Left lung (tissue), 10 donors: ENCODE results near the gene IDH2. TPM values are rescaled to one million over a fixed set of nuclear protein-coding genes. Genes with fewer than 3 reads are reported as not detected.

Experiments used
- ATAC-seq: fragments of 200-7000 bp; cut with Tn5 transposase; one replicate; pipeline ENCODE4 v1.9.1; 2020; ENCODE audit warnings: moderate library complexity
- DNase-seq, 4 donors: peaks; one replicate each; pipeline ENCODE4 v3.0.0-alpha.2; 2013 to 2020
- H3K27ac ChIP-seq, 2 donors: fragments of 200-600 bp; sonication (generic) in 1 of 2; one replicate each; pipeline versions ENCODE4 v1.5.0 to v1.8.0; 2020 to 2021
- H3K27me3 ChIP-seq, 2 donors: fragments of 200-600 bp; sonication (generic) in 1 of 2; one replicate each; pipeline versions ENCODE4 v1.5.0 to v1.8.0; 2020 to 2021
- H3K36me3 ChIP-seq, 2 donors: fragments of 200-600 bp; sonication (generic) in 1 of 2; one replicate each; pipeline versions ENCODE4 v1.5.0 to v1.8.0; 2020 to 2021
- H3K4me1 ChIP-seq, 2 donors: fragments of 200-600 bp; one replicate each; pipeline ENCODE4 v1.8.0; 2021
- H3K4me3 ChIP-seq, 2 donors: fragments of 200-600 bp; sonication (generic) in 1 of 2; one replicate each; pipeline versions ENCODE4 v1.5.0 to v1.8.0; 2020 to 2021; ENCODE audit warnings: mild to moderate bottlenecking in 1 of 2
- H3K9me3 ChIP-seq, 2 donors: fragments of 200-600 bp; sonication (generic) in 1 of 2; one replicate each; pipeline versions ENCODE4 v1.5.0 to v1.8.0; 2020 to 2021
- CTCF ChIP-seq, 2 donors: fragments of 200-600 bp; sonication (generic) in 1 of 2; IDR thresholded peaks; one replicate each; pipeline versions ENCODE4 v1.5.0 to v1.8.0; 2021; ENCODE audit warnings: antibody characterized with exemption in 2 of 2
- intact Hi-C, 2 donors: fragments of 100-400 bp; cut with DNase I; formaldehyde crosslinking; loops; one replicate each; pipeline versions ENCODE4 v1.11.2 to v1.14.2; 2022
- polyA plus RNA-seq, 6 donors: library from polyadenylated mRNA; unstranded; fragments of 120-200 nt; gene quantifications; one replicate each; pipeline ENCODE4 v1.2.1, GENCODE V29; 2013; ENCODE audit not compliant: insufficient read length in 6 of 6
- total RNA-seq, 2 donors: library from RNA; stranded (reverse); fragmentation: NEBNext Ultra II Directional; extraction: Animal tissue kit (Norgen Biotek cat#: 25700); gene quantifications; one replicate each; pipeline ENCODE4 v1.2.1, GENCODE V29; 2021
- donor health status: DM: no; HTN: yes; CAD: no.
- donor health status: DM: no; HTN: no; CAD: no.

Gene IDH2
- total and polyA plus RNA-seq, 8 donors = 92.7 to 137 (median 119) TPM

DNA sequence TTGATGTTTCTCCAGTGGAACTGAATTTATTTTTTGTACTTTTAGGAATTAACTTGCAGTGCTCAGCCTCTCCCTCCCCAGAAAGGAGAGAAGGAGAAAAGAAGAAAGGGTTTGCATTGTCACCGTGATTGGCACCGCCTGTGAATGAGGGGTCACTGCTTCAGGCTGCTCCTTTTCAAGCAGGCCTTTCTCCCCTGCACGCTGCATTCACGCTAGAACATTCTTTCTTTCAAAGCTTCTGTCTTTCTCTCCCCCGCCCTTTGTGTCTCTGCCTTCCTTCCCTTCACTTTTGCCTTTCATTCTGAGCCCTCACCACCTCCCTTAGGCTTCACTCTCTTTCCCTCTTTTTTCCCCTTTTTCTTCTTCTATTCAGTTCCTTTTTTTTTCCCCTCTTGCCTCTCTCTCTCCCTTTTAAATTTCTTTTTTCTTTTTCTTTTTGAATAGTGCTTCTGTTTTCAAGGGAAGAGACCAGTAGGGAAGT lies 58.7 kb downstream of the IDH2 start:
- no peak overlapping the region for H3K4me3 ChIP-seq
- peaks cover 25 to 91% of the 10 kb centered on the region in 2 donors for H3K4me1 ChIP-seq
- H3K9me3 ChIP-seq = no peaks in the 10 kb centered on the region
- no peaks in the 10 kb centered on the region for H3K27me3 ChIP-seq
- intact Hi-C loops = no loop called here
- H3K36me3 ChIP-seq = peaks cover 0 to 5% of the 10 kb centered on the region in 2 donors
- DNase-seq (no peak), ATAC-seq (no peak)
- TF ChIP-seq CTCF (IDR thresholded peaks at IDR 0.05) = no peak
- peak overlapping the region in 1 of 2 donors; percentile 29 for H3K27ac ChIP-seq

DNA sequence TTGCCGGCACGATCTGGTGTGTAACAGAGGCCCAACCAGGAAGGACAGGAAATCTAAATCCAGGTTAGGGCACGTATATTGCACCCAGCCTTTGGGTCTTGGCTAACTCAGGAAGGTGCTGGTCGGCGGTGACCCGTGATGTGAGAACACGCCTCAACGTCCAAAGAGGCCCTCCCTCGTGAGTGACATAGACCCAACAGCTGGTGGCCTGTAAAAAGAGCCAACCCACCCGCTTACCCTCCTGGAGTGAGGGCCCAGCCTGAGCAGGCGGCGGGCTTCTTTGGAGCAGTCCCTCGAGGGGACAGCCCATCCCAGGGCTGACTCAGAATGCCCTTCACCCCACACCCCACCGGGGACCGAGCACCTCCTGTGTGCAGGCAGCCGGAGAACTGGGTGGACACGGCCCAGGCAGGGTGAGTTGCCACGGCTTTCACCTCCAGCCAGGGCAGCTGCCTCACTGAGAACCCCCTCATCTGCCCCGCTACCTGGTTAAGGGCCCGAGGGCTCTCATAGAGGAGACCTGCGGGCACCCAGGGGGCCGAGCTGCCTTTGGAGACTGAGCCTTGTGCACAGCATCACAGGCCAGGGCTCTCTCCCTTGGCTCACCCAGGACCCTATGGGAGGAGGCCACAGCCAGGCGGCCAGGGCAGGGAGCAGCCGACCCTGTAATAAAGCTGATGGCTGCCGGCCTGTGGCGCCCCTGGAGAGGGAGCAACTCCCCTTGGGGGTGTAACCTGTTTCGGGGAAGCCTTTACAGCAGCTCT lies 59.3 kb downstream of the IDH2 start:
- H3K27ac ChIP-seq = peak overlapping the region in 1 of 2 donors; percentile 29
- TF ChIP-seq CTCF (IDR thresholded peaks at IDR 0.05) = no peak
- no peak overlapping the region for H3K4me3 ChIP-seq
- H3K9me3 ChIP-seq = no peaks in the 10 kb centered on the region
- ATAC-seq (no peak), DNase-seq (no peak)
- H3K27me3 ChIP-seq = no peaks in the 10 kb centered on the region
- intact Hi-C loops = no loop called here
- H3K4me1 ChIP-seq = peaks cover 26 to 91% of the 10 kb centered on the region in 2 donors
- peaks cover 0 to 5% of the 10 kb centered on the region in 2 donors for H3K36me3 ChIP-seq

GRCh38 chr15:90042356-90042755 lies 59.9 kb downstream of the IDH2 start:
- Histone ChIP-seq H3K4me3 (no peak overlapping the region), H3K9me3 (no peaks in the 10 kb centered on the region), H3K27me3 (no peaks in the 10 kb centered on the region), H3K27ac (no peak overlapping the region), H3K36me3 (peaks cover 0 to 5% of the 10 kb centered on the region in 2 donors), H3K4me1 (peaks cover 26 to 91% of the 10 kb centered on the region in 2 donors)
- no peak for ATAC-seq
- intact Hi-C loops = no loop called here
- no peak for TF ChIP-seq CTCF (IDR thresholded peaks at IDR 0.05)
- no peak for DNase-seq

DNA sequence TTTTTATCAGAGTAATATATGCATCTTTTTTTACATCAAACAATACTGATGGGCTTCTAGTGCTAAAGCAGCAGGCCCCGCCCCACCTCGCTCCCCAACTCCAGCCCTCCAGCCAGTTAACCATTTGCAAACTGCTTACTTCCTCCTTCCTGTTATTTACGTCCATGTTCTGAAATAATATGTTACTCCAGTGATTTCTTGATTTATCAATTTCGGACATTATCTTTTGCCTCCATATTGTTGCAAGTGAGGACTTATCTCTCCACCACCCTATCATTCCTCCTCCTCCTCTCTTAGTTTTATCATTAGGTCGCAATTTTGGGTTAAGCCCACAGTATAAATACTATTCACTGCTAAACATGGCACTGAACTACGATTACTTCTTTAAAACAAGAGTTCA lies 61.6 kb downstream of the IDH2 start:
- Histone ChIP-seq H3K27ac (peak overlapping the region in 1 of 2 donors; percentile 92), H3K36me3 (peaks cover 0 to 5% of the 10 kb centered on the region in 2 donors), H3K27me3 (no peaks in the 10 kb centered on the region), H3K4me3 (no peak overlapping the region), H3K9me3 (no peaks in the 10 kb centered on the region), H3K4me1 (peaks cover 31 to 91% of the 10 kb centered on the region in 2 donors)
- intact Hi-C loops = no loop called here
- ATAC-seq = no peak
- no peak for DNase-seq
- TF ChIP-seq CTCF (IDR thresholded peaks at IDR 0.05) = no peak

- no peaks in the 10 kb centered on the region for H3K9me3 ChIP-seq
- H3K36me3 ChIP-seq = peaks cover 0 to 4% of the 10 kb centered on the region in 2 donors
- peak in 1 of 4 donors; percentile 38 for DNase-seq
- TF ChIP-seq CTCF (IDR thresholded peaks at IDR 0.05) = no peak
- H3K27ac ChIP-seq = peak overlapping the region in 1 of 2 donors; percentile 92
- peaks cover 37 to 91% of the 10 kb centered on the region in 2 donors for H3K4me1 ChIP-seq
- intact Hi-C loops = no loop called here
- no peak overlapping the region for H3K4me3 ChIP-seq
- no peak for ATAC-seq
- no peaks in the 10 kb centered on the region for H3K27me3 ChIP-seq
These were observed 62.3 kb downstream of the IDH2 start for GRCh38 chr15:90039996-90040395.
